ENCODE results near the gene EMC1.

EMC1 gene

DNA sequence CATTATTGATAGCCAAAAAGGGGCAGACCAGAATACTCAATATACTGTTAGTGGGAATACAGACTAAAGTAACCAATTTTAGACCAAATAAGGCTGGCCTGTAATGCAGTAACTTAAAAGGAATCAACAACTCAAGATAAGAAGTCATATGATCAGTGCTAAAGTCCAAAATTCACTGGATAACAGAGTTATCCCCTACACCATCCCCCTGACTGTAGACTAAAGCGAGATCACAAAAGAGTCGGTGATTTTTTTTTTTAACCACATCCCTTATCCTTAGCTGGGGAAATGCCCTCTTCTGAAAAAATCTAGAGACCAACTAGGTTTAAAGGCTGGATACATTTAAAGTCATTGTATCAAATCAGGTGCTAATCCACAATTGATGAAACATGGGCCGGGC lies 48.9 kb downstream of the EMC1 start:
- TF ChIP-seq, protein P1, sequence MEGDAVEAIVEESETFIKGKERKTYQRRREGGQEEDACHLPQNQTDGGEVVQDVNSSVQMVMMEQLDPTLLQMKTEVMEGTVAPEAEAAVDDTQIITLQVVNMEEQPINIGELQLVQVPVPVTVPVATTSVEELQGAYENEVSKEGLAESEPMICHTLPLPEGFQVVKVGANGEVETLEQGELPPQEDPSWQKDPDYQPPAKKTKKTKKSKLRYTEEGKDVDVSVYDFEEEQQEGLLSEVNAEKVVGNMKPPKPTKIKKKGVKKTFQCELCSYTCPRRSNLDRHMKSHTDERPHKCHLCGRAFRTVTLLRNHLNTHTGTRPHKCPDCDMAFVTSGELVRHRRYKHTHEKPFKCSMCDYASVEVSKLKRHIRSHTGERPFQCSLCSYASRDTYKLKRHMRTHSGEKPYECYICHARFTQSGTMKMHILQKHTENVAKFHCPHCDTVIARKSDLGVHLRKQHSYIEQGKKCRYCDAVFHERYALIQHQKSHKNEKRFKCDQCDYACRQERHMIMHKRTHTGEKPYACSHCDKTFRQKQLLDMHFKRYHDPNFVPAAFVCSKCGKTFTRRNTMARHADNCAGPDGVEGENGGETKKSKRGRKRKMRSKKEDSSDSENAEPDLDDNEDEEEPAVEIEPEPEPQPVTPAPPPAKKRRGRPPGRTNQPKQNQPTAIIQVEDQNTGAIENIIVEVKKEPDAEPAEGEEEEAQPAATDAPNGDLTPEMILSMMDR (IDR thresholded peaks at IDR 0.05; ENCODE audit: borderline replicate concordance, insufficient read depth, low read depth, low read length): no peak

DNA sequence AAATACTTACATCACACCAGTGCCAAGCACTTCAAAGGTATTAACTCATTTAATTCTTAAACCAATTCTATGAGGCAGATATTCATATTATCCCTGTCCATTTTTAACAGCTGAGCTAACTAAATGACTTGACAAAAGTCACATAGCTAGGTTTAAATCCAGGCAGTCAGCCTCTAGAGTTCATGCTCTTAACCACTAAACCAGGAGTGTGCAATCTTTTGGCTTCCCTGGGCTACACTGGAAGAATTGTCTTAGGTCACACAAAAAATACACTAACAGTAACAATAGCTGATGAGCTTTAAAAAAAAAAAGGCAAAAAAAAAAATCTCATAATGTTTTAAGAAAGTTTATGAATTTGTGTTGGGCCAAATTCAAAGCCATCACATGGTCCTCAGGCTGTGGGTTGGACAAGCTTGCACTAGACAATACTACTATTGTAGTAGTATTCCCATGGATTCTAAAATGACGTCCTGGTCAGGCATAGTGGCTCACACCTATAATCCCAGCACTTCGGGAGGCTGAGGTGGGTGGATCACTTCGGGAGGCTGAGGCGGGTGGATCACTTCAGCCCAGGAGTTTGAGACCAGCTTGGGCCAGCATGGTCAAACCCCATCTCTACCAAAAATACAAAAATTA lies 51.2 kb downstream of the EMC1 start:
- H3K4me3 ChIP-seq (ENCODE audit: low read depth, low read length): no peak overlapping the region
- TF ChIP-seq, protein P1 (IDR thresholded peaks at IDR 0.05; ENCODE audit: borderline replicate concordance, insufficient read depth, low read depth, low read length): no peak

More for the DNA sequence above, 48.9 kb downstream of the EMC1 start:
- no peak overlapping the region for H3K4me3 ChIP-seq (ENCODE audit: low read depth, low read length)

DNA sequence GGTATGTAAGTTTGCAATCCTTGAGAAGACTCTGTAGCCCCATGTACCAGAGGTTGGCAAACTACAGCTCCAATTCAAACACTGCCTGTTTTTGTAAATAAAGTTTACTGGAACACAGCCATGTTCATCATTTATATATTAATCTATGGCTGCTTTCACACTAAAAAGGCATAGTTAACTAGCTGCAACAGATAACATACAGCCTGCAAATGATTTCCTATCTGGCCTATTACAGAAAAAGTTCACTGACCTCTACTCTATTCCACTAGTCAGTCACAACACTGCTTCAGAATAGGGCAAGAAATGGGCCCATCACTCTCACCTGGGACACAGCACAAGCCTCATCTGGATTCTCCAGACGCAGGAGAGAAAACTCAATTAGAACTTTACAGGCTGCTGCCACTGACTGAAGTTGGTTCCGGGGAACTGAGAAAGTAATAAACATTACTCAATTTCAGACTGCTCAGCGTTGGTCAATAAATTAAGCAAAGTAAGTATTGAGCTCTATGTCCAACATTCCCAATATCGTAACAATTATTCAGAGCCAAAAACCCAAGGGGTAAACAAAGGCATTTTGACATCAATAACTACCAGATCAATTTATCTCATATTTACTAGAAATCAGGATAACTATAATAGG lies 51.9 kb downstream of the EMC1 start:
- TF ChIP-seq, protein P1 (IDR thresholded peaks at IDR 0.05; ENCODE audit: borderline replicate concordance, insufficient read depth, low read depth, low read length): no peak
- H3K4me3 ChIP-seq (ENCODE audit: low read depth, low read length): no peak overlapping the region

DNA sequence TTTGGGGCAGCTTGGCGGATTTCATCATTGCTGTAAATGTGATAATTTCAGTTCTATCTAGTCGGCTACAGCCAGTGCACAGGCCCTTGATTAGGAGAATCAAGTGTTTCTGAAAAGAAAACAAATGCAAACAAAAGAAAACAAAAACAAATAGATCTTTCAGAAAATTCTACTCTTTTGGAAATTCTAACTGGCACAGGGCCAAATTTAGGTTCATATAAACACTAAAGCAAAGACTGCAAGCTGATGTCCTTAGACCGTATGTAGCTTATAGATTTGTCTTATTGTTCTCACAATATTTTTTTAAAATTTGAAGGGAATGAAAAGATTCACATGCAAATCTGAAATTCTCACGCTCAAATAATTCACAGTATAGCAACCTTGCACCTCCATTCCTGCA lies 52.5 kb downstream of the EMC1 start:
- TF ChIP-seq, protein P1 (IDR thresholded peaks at IDR 0.05; ENCODE audit: borderline replicate concordance, insufficient read depth, low read depth, low read length): no peak
- H3K4me3 ChIP-seq (ENCODE audit: low read depth, low read length): no peak overlapping the region

DNA sequence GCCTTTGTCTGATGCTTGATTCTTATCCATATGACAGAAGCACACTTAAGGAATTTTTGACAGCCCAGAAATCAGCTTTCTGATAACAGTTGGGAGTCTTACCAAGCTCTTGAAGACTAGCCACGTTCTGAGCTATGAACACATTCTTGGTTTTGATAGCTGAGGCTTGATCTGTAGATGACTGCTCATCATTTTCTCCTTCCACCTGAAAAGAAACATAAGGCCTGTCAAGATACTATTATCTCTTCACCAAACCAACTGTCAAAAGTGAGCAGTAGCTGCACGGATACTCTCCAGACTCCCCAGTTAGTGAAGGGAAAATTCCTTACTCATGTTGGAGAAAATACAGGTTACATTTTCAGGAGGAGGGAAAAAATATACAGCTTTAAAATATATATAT lies 53.5 kb downstream of the EMC1 start:
- no peak overlapping the region for H3K4me3 ChIP-seq (ENCODE audit: low read depth, low read length)
- TF ChIP-seq, protein P1 (IDR thresholded peaks at IDR 0.05; ENCODE audit: borderline replicate concordance, insufficient read depth, low read depth, low read length): no peak

DNA sequence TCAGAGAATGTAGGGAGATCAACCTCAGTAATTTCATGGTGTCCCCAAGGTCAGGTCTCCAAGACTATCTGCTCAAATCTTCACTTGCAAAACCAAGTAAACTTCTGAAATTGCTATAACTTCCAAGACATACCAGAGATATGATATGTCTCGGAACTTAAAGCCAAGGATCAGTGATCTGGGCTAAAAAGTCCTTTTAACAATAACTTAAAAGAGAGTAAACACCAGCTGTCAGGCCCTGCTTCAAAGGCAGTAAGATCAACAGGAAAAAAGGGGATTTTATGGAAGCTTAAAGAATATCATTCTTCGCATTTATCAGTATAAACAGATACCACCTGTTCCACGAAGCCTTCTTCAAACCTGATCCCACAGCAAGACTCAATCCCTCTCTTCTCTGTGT lies 55.0 kb downstream of the EMC1 start:
- no peak overlapping the region for H3K4me3 ChIP-seq (ENCODE audit: low read depth, low read length)
- TF ChIP-seq, protein P1 (IDR thresholded peaks at IDR 0.05; ENCODE audit: borderline replicate concordance, insufficient read depth, low read depth, low read length): no peak

DNA sequence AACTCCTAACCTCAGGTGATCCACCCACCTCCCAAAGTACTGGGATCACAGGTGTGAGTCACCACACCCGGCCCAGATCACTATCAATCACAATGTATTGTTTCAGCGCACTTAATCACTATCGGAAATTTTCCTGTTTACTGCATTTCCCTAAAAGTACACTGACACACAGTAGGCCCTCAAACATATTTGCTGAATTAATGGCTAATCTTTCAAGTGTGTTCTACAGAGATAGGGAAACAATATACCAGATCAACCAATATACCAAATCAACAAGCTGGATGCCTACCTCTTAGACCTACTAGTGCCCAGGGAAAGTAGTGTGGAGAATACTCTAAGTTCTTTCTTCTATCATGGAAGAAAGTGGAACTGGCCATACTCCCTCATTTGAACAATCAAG lies 58.3 kb downstream of the EMC1 start:
- TF ChIP-seq, protein P1 (IDR thresholded peaks at IDR 0.05; ENCODE audit: borderline replicate concordance, insufficient read depth, low read depth, low read length): no peak
- no peak overlapping the region for H3K4me3 ChIP-seq (ENCODE audit: low read depth, low read length)

All from GM12875 (cell line).